ENCODE measurements around the gene THAP4.

GRCh38 chr2:241668354-241668753 lies 31.4 kb upstream of the THAP4 start:
- TF ChIP-seq CTCF (conservative IDR thresholded peaks at IDR 0.05) (no peak), EZH2 (IDR thresholded peaks at IDR 0.05; ENCODE audit: low read depth) (no peak)

Data from PC-9 (cell line).